ENCODE data around the gene PRKCA.

- no peak for TF ChIP-seq YY1 (IDR thresholded peaks at IDR 0.05)
- TF ChIP-seq CTCF (IDR thresholded peaks at IDR 0.05; ENCODE audit: low read depth, low read length, missing input control) = no peak
- TF ChIP-seq JUND (IDR thresholded peaks at IDR 0.05) = no peak
- no peak for TF ChIP-seq MAX (IDR thresholded peaks at IDR 0.05)
- TF ChIP-seq REST (IDR thresholded peaks at IDR 0.05) = no peak
- no peak for TF ChIP-seq SP1 (IDR thresholded peaks at IDR 0.05)
- no peak for TF ChIP-seq TAF1 (conservative IDR thresholded peaks at IDR 0.05)
- no peak for TF ChIP-seq EGR1 (IDR thresholded peaks at IDR 0.05; ENCODE audit: low read depth in 2 of 2)
- no peak for TF ChIP-seq NR2F2 (IDR thresholded peaks at IDR 0.05)
- no peak for TF ChIP-seq ATF3 (IDR thresholded peaks at IDR 0.05)
- no peak for TF ChIP-seq FOXA1 (IDR thresholded peaks at IDR 0.05)
- no peak for TF ChIP-seq ZBTB33 (IDR thresholded peaks at IDR 0.05)
- no peak for TF ChIP-seq GABPA (IDR thresholded peaks at IDR 0.05 in 1 of 2, conservative IDR thresholded peaks at IDR 0.05 in 1 of 2)
Measured at GRCh38 chr17:66427134-66427533, 124.7 kb downstream of the PRKCA start.

Data from liver (tissue), 3 donors.